Neuron (in vitro differentiated cells): ENCODE results near the gene MANBA.

Source experiments
- H2AFZ ChIP-seq: one replicate; pipeline ENCODE4 v1.6.1; 2013; ENCODE audit warnings: low read depth, mild to moderate bottlenecking, inconsistent platforms, low read length, moderate library complexity
- H3K27me3 ChIP-seq: one replicate; pipeline ENCODE4 v1.6.1; 2013; ENCODE audit warnings: low read length; ENCODE audit not compliant: insufficient read depth
- H3K36me3 ChIP-seq: one replicate; pipeline ENCODE4 v1.6.1; 2013; ENCODE audit warnings: low read length; ENCODE audit not compliant: insufficient read depth
- H3K4me1 ChIP-seq: one replicate; pipeline ENCODE4 v1.6.1; 2013; ENCODE audit warnings: low read length; ENCODE audit not compliant: insufficient read depth
- H3K4me3 ChIP-seq: 2 replicates; pipeline ENCODE4 v1.5.1; 2013; ENCODE audit warnings: mild to moderate bottlenecking, low read length, moderate library complexity
- H3K9me3 ChIP-seq: one replicate; pipeline ENCODE4 v1.6.1; 2013; ENCODE audit warnings: low read length

Gene MANBA

DNA sequence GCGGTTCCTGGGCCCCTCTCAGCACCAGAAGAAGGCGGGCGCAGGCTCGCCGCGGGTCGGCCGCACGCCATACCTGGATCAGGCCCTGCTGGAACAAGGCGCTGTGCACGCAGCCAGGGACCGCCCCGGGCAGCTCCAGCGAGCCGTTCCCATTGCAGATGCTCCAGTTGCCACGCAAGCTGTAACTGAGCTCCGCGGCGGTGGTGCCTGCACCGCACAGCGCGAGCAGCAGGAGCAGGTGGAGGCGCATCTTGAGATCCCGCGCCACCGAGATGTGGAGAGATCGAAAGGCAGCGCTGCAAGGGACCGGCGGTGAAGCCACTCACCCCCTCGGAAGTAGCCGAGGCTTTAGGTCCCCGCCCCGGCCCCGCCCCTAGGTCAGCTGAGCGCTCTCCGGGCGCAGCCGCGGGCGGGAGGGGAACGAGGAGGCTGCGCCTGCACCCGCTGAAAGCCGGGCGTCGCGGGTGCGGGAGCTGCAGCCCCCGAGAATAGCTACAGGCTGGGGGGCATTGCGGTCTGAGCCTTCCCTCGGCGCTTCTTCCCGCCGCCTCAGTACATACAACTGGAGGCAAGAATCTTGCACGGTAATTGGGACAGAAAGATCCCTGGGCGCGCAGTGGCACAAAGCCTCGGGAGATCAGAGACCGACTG, at the start of gene MANBA:
TSS of gene MANBA (minus strand) at position 324 of the 651 bp plus-strand sequence. CDS start at position 250, 74 bp downstream.
- no peaks in the 10 kb centered on the region for H3K9me3 ChIP-seq

DNA sequence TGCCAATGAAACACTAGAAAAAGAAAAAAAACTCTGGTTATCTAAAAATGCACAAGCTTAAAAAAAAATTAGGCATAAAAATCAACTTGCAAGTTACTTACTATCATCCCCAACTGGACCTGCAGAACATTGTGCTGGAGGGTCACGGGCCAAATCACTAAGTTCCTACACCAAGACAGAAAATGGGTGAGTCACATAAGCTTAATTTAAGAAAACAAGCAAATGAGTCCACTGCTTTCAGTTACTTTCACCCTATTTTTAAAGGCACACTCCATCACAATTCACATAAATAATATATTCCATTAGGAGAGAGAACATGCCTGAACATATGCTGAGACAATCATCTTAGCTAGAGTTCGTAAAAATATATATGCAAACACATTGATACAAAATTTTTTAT, 48.9 kb upstream of the MANBA start:
- Histone ChIP-seq H3K36me3 (peaks cover 83% of the 10 kb centered on the region), H3K9me3 (no peaks in the 10 kb centered on the region)

More for the DNA sequence above, at the start of gene MANBA:
- H3K4me3 ChIP-seq: peak within 1 kb of the TSS; percentile 89
- no peaks in the 10 kb centered on the region for H3K36me3 ChIP-seq
- H3K4me1 ChIP-seq: peaks cover 4% of the 10 kb centered on the region
- peak within 1 kb of the TSS; percentile 83 for H2AFZ ChIP-seq
- no peaks in the 10 kb centered on the region for H3K27me3 ChIP-seq

DNA sequence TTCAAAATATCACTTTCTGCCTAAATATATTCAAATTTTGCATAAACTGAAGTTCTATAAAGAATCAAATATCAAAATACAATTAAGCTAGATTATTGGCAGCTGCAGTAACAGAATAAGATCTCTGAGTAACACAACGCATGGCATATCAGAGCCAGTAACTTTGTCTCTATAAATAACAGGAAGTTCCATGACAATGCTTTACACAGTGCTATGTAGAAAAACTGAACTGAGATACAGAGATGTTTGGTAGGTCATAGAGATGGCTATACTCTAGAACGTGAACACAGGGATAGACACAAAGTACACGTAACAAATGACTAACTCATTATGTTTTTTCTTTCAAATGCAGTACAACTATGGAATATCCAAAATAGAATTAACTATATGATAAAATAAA, 48.4 kb upstream of the MANBA start:
- H3K36me3 ChIP-seq: peaks cover 85% of the 10 kb centered on the region
- no peaks in the 10 kb centered on the region for H3K27me3 ChIP-seq
- no peak overlapping the region for H2AFZ ChIP-seq

More for the DNA sequence above, 48.9 kb upstream of the MANBA start:
- Histone ChIP-seq H3K4me1 (no peaks in the 10 kb centered on the region), H3K4me3 (no peak overlapping the region), H2AFZ (no peak overlapping the region), H3K27me3 (no peaks in the 10 kb centered on the region)

DNA sequence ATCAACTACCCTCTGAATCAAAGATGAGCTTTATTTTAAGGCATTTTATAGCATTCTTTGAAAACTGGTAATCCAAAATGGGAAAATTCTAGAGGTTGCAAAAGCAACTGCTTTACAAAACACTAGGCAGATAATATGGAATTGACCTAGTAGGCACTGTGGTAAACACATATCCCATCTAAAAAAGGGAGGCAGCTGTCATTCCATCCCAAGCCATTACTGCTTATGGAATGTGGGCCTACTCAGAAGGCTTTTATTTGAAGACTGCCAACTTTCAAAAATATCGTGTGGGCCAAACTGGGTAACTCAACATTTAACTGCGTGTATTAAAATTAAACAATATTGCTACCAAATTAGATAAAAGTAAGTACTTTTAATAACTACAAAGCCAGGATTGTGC, 47.2 kb upstream of the MANBA start:
- Histone ChIP-seq H3K9me3 (no peaks in the 10 kb centered on the region), H3K4me3 (no peak overlapping the region), H3K4me1 (no peaks in the 10 kb centered on the region), H3K36me3 (peaks cover 86% of the 10 kb centered on the region), H3K27me3 (no peaks in the 10 kb centered on the region), H2AFZ (no peak overlapping the region)

More for the DNA sequence above, 48.4 kb upstream of the MANBA start:
- no peaks in the 10 kb centered on the region for H3K4me1 ChIP-seq
- H3K9me3 ChIP-seq: no peaks in the 10 kb centered on the region
- no peak overlapping the region for H3K4me3 ChIP-seq

DNA sequence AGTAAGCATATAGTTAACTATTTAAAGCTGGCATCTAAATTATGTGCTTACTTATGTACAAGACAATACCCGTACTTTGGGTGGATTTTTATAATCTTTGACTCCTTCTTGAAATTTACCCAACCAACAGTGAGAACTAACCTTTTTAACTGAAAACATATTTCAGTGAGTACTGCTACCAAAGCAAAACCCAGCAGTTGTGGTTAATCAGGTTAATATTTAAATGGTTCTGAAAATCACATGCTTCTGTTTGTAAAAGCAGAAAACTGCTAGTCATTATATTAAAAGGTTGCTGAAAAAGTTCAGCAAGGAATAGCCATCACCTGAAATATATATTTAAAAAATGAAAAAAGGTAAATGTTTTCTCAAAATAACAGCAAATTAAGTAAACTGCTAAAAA, 46.6 kb upstream of the MANBA start:
- H3K36me3 ChIP-seq: peaks cover 85% of the 10 kb centered on the region
- H3K27me3 ChIP-seq: no peaks in the 10 kb centered on the region
- H2AFZ ChIP-seq: no peak overlapping the region
- no peak overlapping the region for H3K4me3 ChIP-seq
- no peaks in the 10 kb centered on the region for H3K4me1 ChIP-seq
- H3K9me3 ChIP-seq: no peaks in the 10 kb centered on the region

DNA sequence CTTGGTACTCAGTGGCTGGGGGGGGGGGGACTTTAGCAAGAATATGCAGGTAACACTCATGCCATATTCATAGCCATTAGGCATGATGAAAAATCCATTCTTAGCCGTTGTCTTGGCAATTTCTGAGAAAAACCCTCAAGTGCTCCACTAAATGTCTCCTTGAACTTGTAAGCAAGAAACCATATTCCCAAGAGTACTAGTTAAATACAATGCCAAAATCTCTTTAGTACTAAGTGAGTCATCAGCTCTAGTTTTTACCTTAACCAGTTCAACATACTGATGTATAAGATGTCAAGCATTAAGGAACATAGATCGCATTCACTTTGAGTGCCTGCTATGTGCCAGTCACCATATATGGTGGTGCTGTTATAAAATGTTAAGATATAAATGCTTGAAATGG, 39.0 kb upstream of the MANBA start:
- no peaks in the 10 kb centered on the region for H3K9me3 ChIP-seq
- H3K4me1 ChIP-seq: no peaks in the 10 kb centered on the region
- H2AFZ ChIP-seq: no peak overlapping the region
- H3K27me3 ChIP-seq: no peaks in the 10 kb centered on the region
- peaks cover 92% of the 10 kb centered on the region for H3K36me3 ChIP-seq
- H3K4me3 ChIP-seq: no peak overlapping the region

DNA sequence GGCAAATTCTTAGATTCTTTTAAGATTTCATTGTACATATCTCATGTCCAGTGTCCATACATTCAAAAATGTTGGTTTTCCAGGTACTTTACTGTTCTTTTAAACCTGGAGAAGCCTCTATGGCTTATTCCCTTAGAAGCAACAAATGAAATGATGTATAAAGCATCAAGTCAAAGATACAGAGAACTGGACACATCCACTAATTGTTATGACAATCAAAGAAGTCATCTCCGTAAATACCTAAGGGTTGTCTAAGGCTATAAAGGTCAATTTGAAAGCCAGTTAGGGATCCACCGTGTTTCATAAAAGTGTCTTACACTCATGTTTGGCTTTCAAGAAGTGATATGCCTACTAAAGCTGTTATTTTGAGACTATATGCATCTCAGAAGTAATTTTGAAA, 34.2 kb upstream of the MANBA start:
- no peak overlapping the region for H2AFZ ChIP-seq
- H3K4me1 ChIP-seq: no peaks in the 10 kb centered on the region
- H3K36me3 ChIP-seq: peaks cover 86% of the 10 kb centered on the region
- H3K9me3 ChIP-seq: no peaks in the 10 kb centered on the region
- H3K4me3 ChIP-seq: no peak overlapping the region
- no peaks in the 10 kb centered on the region for H3K27me3 ChIP-seq

DNA sequence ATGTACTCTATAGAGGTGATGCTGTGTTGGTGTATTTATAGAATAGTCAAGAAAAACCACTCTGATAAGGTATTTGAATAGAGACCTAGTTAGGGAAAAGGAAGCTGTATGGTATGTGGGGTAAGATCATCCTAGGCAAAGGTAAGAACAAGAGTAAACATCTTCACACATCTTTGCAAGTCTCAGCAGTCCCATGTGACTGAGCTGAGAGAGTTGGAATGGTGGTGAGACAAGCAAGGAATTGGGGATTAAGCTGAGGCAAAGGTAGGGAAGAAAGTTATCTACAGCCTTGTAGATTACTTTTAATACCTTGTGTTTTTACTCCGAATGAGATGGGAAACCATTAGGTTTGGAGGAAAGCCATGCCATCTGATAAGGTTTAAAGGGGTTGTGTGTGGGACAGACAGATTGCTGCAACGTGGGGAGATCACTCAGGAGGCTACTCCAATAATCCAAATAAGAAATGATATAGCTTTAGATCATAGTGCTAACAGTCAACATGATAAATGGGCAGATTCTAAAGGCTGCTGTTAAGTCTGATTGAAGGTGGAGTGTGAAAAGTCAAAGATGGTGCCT, 31.7 kb upstream of the MANBA start:
- Histone ChIP-seq H3K9me3 (no peaks in the 10 kb centered on the region), H3K27me3 (no peaks in the 10 kb centered on the region), H3K4me3 (no peak overlapping the region), H3K4me1 (no peaks in the 10 kb centered on the region), H3K36me3 (peaks cover 61% of the 10 kb centered on the region), H2AFZ (no peak overlapping the region)

DNA sequence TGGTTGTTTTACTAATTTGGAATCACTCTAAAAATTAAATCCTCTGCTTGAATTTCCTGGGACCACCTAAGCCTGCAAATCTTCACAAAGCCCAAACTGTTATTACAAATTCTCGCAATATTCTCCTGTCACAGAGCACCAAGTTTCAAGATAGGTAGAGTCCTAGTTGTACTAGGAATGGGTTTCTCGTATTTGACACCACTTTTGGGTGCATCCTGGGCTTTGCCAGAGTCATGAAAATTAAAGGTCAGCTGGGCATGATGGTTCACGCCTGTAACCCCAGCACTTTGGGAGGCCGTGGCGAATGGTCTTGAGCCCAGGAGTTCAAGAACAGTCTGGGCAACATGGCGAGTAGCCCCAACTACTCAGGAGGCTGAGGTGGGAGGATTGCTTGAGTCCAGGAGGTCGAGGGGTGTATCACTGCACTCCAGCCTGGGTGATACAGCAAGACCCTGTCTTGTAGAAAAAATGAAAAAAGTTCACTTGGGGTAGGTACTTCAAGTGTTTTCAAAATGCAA, 30.6 kb upstream of the MANBA start:
- Histone ChIP-seq H3K9me3 (no peaks in the 10 kb centered on the region), H3K4me1 (no peaks in the 10 kb centered on the region), H3K36me3 (peaks cover 51% of the 10 kb centered on the region), H3K4me3 (no peak overlapping the region), H3K27me3 (no peaks in the 10 kb centered on the region), H2AFZ (no peak overlapping the region)

DNA sequence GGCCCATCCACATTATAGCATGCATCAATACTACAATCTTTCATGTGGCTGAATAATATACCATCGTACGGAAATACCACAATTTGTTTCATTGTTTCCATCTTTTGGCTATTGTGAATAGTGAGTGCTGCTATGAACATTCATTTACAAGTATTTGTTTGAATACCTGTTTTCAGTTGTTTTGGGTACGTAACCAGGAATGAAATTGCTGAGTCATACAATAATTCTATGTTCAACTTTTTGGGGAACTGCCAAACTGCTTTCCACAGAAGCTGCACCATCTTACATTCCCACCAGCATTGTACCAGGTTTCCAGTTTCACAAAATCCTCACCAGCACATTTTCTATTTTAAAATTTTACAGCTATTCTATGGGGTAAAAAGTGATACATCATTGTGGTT, 28.5 kb upstream of the MANBA start:
- H3K36me3 ChIP-seq: peaks cover 33% of the 10 kb centered on the region
- H2AFZ ChIP-seq: no peak overlapping the region
- no peaks in the 10 kb centered on the region for H3K4me1 ChIP-seq
- no peak overlapping the region for H3K4me3 ChIP-seq
- no peaks in the 10 kb centered on the region for H3K27me3 ChIP-seq
- no peaks in the 10 kb centered on the region for H3K9me3 ChIP-seq

DNA sequence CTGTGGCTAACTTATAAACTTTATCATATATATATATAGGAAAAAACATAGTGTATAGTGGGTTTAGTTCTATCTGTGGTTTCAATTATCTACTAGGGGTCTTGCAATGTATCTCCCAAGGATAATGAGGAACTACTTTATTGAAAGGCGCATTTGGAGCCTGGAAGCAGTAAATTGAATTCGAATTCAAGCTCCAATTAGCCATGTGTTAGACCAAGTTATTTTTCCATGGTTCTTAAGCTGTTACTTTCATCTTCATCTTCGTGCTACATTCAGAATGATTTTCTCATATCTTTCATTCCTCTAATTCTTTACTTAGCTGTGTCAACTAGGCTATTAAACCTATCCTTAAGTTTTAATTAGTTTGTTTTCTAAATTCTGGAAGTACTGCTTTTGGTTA, 27.2 kb upstream of the MANBA start:
- H3K9me3 ChIP-seq: no peaks in the 10 kb centered on the region
- no peak overlapping the region for H3K4me3 ChIP-seq
- no peaks in the 10 kb centered on the region for H3K27me3 ChIP-seq
- peaks cover 19% of the 10 kb centered on the region for H3K36me3 ChIP-seq
- no peak overlapping the region for H2AFZ ChIP-seq
- no peaks in the 10 kb centered on the region for H3K4me1 ChIP-seq

DNA sequence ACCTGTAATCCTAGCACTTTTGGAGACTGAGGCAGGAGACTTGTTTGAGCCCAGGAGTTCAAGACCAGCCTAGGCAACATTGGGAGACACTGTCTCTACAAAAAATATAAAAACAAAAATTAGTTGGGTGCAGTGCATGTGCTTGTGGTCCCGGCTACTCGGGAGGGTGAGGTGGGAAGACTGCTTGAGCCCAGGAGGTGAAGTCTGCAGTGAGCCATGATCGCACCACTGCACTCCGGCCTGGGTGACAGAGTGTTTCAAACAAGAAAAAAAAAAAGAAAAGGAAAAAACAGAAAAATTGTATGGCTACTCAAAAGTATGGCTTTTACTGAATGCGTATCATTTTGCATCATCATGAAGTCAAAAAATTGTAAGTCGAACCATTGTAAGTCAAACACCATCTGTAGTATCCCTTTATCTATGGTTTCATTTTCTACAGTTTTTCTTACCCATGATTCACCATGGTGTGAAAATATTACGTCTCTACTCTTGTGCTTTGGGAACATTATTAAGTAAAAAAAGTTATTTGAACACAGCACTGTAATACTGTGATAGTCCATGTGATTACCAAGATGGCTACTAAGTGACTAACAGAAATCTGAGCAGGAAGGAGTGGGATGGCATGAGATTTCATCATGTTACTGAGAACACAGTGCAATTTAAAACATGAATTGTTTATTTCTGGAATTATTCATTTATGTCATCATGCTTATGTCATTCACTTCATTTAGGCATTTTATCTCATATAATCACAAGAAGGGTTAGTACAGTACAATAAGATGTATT, 26.5 kb upstream of the MANBA start:
- Histone ChIP-seq H3K36me3 (peaks cover 12% of the 10 kb centered on the region), H3K4me1 (no peaks in the 10 kb centered on the region), H3K27me3 (no peaks in the 10 kb centered on the region), H3K4me3 (no peak overlapping the region), H2AFZ (no peak overlapping the region), H3K9me3 (no peaks in the 10 kb centered on the region)

DNA sequence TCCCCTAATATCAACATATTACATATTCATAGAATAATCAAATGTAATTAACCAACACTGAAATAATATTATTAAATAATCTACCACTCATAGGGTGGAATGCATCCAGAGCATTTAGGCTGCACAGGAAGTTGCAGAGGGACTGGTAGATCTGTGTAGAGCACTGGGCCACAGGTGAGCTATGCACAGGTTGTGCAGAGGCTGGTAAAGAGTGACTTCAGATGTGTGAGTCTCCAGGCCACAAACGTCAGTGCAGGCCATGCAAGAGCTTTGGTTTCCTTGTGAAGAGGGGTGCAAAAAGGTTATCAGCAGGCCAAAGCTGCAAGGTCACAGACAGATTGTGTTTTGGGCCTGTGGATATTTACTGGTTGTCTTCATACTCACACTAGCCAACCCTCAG, 25.5 kb upstream of the MANBA start:
- H3K4me3 ChIP-seq: no peak overlapping the region
- peaks cover 3% of the 10 kb centered on the region for H3K36me3 ChIP-seq

More for the DNA sequence above, 25.5 kb upstream of the MANBA start:
- no peaks in the 10 kb centered on the region for H3K4me1 ChIP-seq
- H3K27me3 ChIP-seq: no peaks in the 10 kb centered on the region
- no peaks in the 10 kb centered on the region for H3K9me3 ChIP-seq
- no peak overlapping the region for H2AFZ ChIP-seq
